ENCODE results near the gene TAOK3.

The TAOK3 gene

GRCh38 chr12:118357257-118358007 is 15.3 kb downstream of the TAOK3 start:
- H3K4me3 ChIP-seq (ENCODE audit: insufficient read depth, low read length, poor library complexity, severe bottlenecking), result peak overlapping the region; percentile 67
- H3K79me2 ChIP-seq (ENCODE audit: insufficient read depth, low read length), result peaks cover 74% of the 10 kb centered on the region
- H4K20me1 ChIP-seq (ENCODE audit: low read depth, low read length), result no peaks in the 10 kb centered on the region
- H3K27ac ChIP-seq (ENCODE audit: low read depth, low read length), result peak overlapping the region; percentile 87
- peak; percentile 55 for TF ChIP-seq CTCF (IDR thresholded peaks at IDR 0.05; ENCODE audit: insufficient read depth, low read length, poor library complexity, severe bottlenecking)
- no peak for TF ChIP-seq EZH2phosphoT487 (conservative IDR thresholded peaks at IDR 0.05; ENCODE audit: low read length)
- H3K27me3 ChIP-seq (ENCODE audit: low read length), result no peaks in the 10 kb centered on the region
- H3F3A ChIP-seq (ENCODE audit: insufficient read depth), result peaks cover 45% of the 10 kb centered on the region
- H2AFZ ChIP-seq (ENCODE audit: low read depth, low read length, severe bottlenecking), result no peak overlapping the region
- H3K9ac ChIP-seq (ENCODE audit: low read length), result peak overlapping the region; percentile 67
- no peaks in the 10 kb centered on the region for H3K9me2 ChIP-seq (replicated peaks; ENCODE audit: insufficient read depth, low read length)
- peak overlapping the region; percentile 100 for H3K4me2 ChIP-seq (ENCODE audit: low read depth, low read length, poor library complexity, severe bottlenecking)
- peaks cover 16% of the 10 kb centered on the region for H3K36me3 ChIP-seq (ENCODE audit: low read length)
- no peaks in the 10 kb centered on the region; the same call in 1 of the 2 replicates for H3K9me3 ChIP-seq (ENCODE audit: insufficient read depth, low read length)

GRCh38 chr12:118356809-118357256 is 15.9 kb downstream of the TAOK3 start:
- Histone ChIP-seq H3K36me3 (ENCODE audit: low read length) (peaks cover 16% of the 10 kb centered on the region), H4K20me1 (ENCODE audit: low read depth, low read length) (no peaks in the 10 kb centered on the region), H3K9ac (ENCODE audit: low read length) (peak overlapping the region; percentile 67), H3F3A (ENCODE audit: insufficient read depth) (peaks cover 42% of the 10 kb centered on the region), H3K9me3 (ENCODE audit: insufficient read depth, low read length) (no peaks in the 10 kb centered on the region; the same call in 1 of the 2 replicates), H2AFZ (ENCODE audit: low read depth, low read length, severe bottlenecking) (no peak overlapping the region), H3K27ac (ENCODE audit: low read depth, low read length) (peak overlapping the region; percentile 87), H3K79me2 (ENCODE audit: insufficient read depth, low read length) (peaks cover 80% of the 10 kb centered on the region), H3K27me3 (ENCODE audit: low read length) (no peaks in the 10 kb centered on the region), H3K9me2 (replicated peaks; ENCODE audit: insufficient read depth, low read length) (no peaks in the 10 kb centered on the region), H3K4me3 (ENCODE audit: insufficient read depth, low read length, poor library complexity, severe bottlenecking) (peak overlapping the region; percentile 67), H3K4me2 (ENCODE audit: low read depth, low read length, poor library complexity, severe bottlenecking) (peak overlapping the region; percentile 100)
- TF ChIP-seq CTCF (IDR thresholded peaks at IDR 0.05; ENCODE audit: insufficient read depth, low read length, poor library complexity, severe bottlenecking) (no peak), EZH2phosphoT487 (conservative IDR thresholded peaks at IDR 0.05; ENCODE audit: low read length) (no peak)

- Histone ChIP-seq H3K4me2 (ENCODE audit: low read depth, low read length, poor library complexity, severe bottlenecking) (peak overlapping the region; percentile 31), H3K9me2 (replicated peaks; ENCODE audit: insufficient read depth, low read length) (no peaks in the 10 kb centered on the region), H3K4me3 (ENCODE audit: insufficient read depth, low read length, poor library complexity, severe bottlenecking) (no peak overlapping the region), H3K27me3 (ENCODE audit: low read length) (no peaks in the 10 kb centered on the region), H4K20me1 (ENCODE audit: low read depth, low read length) (0 out of 2 replicates have a peak, but pooled peaks cover 4% of the 10 kb centered on the region), H3F3A (ENCODE audit: insufficient read depth) (peaks cover 38% of the 10 kb centered on the region), H3K27ac (ENCODE audit: low read depth, low read length) (peak overlapping the region; percentile 53; the same call in 1 of the 2 replicates), H3K9me3 (ENCODE audit: insufficient read depth, low read length) (no peaks in the 10 kb centered on the region; the same call in 1 of the 2 replicates), H2AFZ (ENCODE audit: low read depth, low read length, severe bottlenecking) (no peak overlapping the region), H3K9ac (ENCODE audit: low read length) (no peak overlapping the region), H3K36me3 (ENCODE audit: low read length) (peaks cover 16% of the 10 kb centered on the region), H3K79me2 (ENCODE audit: insufficient read depth, low read length) (peaks cover 88% of the 10 kb centered on the region)
- TF ChIP-seq EZH2phosphoT487 (conservative IDR thresholded peaks at IDR 0.05; ENCODE audit: low read length) (no peak), CTCF (IDR thresholded peaks at IDR 0.05; ENCODE audit: insufficient read depth, low read length, poor library complexity, severe bottlenecking) (no peak)
Measured at GRCh38 chr12:118355843-118356242, 16.9 kb downstream of the TAOK3 start.

Measured in SU-DHL-6 (cell line).